Embryonic facial prominence (tissue), 1 donor: ENCODE measurements around the gene C1QTNF8.

Experiments used
- DNase-seq: peaks from one replicate; pipeline ENCODE4 v3.0.0-alpha.2; 2016; ENCODE audit errors: extremely low spot score

C1QTNF8 gene

DNA sequence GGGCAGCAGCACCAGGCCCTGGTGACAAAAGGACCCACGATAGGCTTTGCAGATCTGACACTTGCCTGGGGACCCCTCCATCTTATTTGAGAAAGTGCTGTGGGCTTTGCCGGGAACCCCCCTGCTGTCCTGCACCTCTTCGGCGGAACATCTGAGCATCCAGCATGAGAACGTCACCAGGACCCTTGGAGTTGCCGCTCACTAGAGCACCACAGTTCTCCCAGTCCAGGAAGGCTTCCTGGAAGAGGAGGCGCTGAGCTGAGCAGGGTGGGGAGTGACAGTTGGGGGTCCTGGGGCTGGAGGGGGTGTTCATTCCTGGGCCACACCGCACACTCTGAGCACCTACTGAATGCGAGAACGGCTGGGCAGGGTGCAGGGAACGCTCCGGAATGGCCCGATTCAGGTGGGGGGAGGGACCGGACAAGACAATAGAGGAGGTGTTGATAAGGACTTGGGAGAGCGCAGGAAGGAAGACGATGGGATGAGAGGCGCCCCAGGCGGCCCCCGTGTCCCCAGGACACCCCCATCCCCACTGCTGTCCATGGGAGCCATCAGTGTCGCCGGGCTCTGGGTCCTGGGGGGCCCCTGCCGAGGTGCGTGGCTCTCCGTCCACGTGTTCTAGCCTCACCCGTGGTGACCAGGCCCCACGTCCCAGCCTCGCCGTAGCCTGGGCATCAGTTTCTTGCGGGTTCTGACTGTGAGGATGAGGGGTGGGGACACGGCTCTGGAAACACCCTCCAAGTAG, 32.1 kb upstream of the C1QTNF8 start:
- DNase-seq: no peak

DNA sequence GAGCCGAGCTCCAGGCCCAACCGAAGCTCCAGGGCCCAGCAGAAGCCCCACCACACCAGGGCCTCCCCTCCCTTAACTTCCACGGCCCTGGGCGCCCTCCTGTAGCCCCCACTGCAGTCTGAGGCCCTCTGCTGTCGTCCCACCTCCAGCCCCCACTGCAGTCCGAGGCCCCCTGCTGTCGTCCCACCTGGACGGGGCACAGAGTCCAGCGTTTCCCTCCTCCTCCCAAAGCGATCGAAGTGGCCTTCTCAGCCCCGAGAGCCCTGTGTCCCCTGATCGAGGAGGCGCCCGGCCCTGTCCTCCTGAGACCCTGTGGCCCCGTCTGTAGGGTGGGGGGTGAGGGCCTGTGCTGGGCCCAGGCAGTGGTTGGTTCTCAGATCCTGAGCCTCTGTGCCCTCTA, 31.1 kb upstream of the C1QTNF8 start:
- no peak for DNase-seq

DNA sequence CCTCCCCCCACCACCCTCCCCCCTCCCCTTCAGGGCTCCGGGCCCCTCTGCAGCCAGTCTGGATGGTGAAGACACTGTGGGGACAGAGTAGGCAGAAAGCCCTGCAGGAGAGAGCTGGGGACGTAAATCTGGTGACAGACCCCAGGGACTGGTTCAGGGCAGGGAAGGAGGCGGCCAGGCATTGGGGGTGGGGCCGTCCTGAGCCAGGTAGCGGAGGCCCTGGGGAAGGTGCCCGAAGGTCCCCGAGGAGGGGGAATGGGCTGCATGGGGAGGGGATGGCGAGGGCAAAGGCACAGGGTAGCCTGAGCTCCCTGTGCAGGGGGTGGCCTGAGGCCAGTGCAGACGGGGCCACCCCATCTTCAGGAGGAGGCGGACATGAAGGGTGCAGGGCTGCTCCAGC, 30.5 kb upstream of the C1QTNF8 start:
- no peak for DNase-seq

DNA sequence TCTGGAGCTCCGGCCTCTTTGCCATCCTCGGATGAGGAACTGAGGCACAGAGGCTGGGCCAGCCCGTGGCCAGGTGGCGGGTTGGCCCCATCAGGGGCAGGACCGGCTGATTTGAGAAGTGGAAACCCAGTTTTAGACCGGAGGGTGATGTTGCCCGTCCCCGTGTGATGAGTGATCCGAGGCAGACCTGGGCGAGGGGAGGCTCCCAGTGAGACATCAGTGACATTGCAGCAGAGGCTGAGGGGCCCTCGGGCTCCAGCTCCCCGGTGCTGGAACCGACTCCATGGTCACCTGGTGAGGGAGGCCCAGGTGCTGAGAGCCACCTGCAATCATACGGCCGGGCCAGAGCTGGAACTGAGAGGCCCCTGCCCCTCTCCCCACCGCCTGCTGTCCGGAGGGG, 30.0 kb upstream of the C1QTNF8 start:
- DNase-seq: no peak

DNA sequence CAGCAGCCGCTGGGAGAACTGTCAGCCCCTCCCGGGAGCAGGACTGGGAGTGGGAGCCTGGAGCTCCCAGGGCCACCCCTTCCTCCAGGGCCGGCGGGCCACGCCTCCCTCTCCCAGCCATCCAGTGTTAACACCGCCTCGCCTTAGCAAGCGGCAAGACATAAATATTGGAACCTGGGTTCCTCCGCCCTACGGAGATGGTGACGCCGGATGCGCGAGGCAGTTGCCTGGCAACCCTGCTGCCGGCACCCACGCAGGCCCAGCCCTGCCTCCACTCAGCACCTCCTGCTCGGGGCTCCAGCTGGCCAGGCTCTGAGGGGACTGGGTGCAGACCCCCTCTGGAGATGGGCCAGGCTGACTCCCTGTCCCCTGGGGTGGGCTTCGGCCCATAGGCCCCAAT, 29.4 kb upstream of the C1QTNF8 start:
- no peak for DNase-seq

DNA sequence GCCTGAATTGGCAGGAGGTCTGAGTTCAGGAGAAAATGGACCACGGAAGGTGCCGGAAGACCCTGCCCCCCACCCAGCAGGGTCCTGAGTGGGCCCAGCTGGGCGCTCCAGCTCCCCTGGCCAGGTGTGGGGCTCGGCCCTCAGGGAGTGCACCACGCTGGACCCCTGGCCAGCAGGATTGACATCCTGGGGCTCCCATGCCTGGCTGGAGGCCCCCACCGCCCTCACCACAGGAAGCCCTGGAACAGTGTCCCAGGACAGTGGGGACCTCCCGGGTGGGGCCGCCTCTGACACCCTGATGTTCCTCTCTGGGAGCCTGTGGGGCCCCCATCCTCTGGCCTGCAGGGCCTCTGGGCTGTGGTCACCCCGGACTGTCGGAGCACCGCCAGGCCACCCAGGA, 28.8 kb upstream of the C1QTNF8 start:
- DNase-seq: no peak

DNA sequence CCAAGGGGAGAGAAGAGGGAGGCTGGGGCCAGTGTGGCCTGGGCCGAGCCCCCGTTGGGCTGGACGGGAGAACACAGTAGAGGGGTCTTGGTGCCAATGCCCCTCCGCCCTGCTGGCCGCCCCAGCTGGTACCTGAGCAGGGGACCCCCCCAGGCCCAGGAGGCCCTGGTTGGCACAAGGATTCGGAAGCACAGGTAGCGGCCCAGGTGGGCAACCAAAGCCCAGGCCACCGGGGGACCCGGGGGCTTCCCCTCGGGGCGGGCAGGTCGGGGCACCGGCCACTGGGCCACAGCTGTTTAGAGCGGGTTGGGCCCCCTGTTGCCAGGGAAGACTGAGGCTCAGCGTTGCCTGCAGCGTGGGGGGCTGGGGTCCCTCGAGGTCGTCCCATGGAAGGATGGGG, 28.2 kb upstream of the C1QTNF8 start:
- DNase-seq: no peak

DNA sequence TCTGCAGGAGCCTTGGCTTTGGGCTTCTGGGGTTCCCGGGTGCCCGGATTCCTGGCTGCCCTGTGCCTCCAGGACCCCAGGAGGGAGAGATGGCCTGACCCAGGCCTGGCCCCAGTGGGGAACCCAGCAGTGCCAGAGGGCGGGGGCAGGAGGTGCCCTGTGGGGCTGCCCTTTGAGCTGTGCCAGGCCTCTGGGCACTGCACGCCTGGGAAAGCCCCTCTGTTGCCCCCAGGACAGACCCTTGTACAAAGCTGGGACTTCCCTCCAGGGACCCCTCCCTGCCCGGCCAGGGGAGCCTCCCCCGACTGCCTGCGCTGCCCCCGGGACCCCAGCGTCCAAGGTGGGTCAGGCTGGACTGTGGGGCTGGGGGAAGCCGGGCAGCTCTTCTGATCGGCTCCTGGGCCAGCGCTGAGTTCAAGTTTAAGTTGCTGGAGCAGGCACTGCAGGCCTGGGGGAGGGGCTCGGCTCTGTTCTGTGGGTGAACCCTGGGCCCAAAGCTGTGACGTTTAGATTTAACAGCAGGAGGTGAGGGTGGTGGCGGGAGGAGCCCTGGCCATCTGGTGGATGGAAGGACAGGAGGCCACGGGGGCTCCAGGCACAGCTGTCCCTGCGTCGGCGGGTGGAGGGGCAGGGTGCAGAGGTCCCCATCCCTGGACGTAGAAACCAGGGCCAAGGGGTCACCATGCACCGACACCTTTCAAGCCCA, 27.6 kb upstream of the C1QTNF8 start:
- no peak for DNase-seq

DNA sequence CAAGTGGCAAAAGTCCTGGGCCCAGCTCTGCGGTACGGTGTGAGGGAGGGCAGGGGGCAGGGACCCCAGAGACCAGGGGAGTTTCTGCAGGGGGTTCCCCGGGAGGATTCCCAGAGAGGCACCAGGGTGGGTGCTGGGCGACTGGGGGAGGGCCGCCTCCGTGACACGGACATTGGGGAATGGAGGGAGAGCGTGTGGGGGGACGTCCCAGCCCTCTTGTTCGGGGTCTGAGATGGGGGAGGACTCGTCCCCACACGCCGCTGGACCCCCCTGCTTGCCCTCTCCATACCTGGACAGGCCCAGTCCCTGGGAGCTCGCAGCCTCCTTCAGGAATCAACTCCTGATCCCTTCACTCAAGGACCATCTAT, 26.3 kb upstream of the C1QTNF8 start:
- no peak for DNase-seq

DNA sequence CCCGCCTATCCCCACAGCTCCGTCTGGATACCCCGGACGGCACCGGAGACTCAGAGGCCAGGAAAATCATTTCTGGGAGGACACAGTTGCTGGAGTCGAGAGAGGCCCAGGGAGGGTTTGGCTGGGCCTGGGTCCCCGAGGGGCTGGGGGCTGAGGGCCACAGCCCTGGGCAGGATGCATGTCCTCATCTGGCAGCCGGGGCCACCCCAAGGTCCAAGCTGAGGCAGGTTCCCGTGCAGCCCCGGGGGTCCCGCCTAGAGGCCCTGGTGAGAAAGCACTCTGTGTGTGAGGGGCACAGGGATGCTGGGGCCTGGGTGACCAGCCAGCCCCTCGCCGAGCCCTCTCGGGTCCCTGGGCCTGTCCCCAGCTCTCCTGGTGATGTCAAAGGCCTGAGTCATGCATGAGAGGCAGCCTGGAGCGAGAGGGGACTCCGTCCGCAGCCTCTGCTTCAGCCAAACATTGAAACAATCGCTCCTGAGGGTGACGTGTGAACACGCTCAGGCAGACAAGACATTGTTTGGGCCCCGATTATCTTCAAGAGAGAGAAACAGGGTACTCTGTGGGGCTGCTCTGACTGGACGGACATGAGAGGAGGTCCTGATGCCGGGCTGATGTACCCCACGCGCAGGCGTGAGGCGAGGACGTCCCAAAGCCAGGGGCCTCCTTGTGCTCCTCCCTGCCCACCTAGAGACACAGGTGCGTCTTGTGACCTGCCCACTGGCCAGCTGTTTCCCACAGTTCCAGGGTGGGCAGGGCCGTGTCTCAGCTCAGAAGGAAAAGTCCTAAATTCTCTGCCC, 25.8 kb upstream of the C1QTNF8 start:
- no peak for DNase-seq

DNA sequence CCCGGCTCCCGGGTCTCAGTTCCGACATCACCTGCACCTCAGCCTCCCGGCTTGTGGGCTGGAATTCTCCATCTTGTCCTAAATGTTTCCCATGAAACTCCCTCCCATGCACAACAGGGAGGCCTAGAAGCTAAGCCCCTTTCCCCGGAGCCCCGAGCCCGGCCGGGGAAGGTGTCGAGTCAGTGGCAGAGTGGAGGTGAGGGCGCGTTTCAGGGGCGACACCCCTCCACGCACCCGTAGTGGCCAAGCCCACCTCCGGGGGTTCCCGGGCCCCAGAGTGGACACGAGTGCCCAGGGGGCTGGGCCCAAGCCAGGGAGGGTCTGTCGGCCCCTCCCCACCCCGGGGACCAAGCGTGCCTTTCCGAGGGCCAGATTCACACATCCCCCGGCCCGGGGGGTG, 25.0 kb upstream of the C1QTNF8 start:
- no peak for DNase-seq

DNA sequence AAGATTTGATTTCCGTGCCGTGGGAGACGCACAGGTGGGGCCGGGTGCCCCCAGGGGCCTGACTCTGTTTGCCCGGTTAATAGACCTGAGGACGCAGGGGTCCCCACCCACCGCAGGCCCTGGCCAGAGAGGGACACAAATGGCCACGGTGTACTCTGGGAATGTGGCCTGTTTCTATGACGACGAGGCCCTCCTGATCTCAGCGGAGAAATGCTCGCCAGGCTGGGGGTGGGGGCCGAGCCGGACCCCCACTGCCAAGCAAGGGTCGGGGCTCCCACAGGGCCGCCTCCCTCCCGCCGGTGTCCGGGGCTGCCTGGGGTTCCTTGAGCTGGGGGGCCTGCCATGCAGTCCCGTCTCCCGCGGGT, 24.5 kb upstream of the C1QTNF8 start:
- DNase-seq: no peak

DNA sequence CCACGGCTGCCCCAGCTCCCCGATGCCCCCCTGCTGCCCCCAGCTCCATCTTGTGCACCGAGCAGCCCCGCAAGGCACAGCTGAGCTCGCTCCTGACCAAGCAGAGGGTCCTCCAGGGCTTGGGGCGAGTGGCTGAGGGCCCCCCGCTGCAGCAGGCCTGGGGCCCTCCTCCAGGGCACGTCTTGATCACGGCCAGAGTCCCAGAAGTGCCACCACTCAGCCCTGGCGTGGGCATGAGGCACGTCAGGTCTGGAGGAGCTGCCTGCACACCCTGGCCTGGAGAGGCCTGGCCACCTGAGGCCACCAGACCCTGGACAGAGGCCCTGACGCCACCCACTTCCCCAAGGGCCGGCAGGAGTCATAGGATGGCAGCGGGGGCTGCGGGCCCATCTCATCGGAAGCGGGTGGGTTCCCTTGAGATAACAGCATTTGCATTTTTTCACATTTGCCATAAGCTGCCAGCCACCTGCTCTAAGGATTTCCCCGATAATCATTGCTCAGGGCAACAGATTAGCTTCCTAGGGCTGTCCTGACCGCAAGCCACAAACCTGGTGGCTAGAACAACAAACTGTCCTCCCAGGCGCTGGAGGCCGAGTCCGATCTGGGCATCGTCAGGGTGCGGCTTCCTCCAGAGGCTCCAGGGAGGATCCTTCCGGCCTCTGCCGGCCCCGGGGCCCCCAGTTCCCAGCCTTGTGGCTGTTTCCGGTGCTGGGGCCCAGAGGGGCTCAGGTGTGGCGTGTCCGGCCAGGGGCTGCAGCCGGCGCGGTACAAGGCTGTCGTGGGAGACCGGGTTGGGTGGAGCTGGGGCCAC, 23.9 kb upstream of the C1QTNF8 start:
- DNase-seq: no peak

DNA sequence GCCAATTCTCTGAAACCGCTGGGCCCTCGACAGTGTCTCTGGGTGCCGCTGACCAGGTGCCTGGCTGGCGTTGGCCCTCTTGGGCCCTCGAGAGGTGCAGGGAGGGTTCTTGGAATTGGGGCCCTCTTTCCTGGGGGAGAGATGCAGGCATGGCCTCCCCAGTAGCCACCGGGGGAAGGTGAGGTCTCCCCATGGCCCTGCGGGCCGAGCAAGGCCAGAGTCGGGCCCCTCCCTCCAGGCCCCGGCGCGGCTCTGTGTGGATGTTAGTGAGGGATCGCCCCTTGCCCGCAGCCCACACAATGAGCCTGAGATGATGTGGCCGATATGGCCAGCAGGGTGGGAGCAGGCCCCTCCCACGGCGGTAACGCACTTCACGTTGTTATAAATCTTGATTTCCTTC, 23.1 kb upstream of the C1QTNF8 start:
- DNase-seq: no peak

DNA sequence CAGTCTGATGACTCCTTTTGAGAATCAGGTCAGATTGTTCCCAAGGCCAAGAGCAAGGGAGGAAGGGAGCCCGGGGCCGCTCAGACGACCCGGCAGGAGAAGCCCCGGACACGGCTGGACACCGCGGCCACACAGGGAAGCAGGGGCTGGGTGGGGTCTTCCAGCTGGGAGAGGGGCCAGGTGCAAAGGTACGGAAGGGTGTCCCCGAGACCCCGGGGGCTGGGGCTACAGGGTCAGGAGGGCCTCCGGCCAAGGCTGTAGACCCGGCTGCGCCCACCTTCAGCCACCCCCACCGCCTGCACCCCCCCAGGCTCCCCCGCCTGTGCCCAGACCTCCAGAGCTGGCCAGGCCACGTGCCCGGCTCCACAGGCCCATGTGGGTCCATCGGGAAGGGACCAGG, 21.9 kb upstream of the C1QTNF8 start:
- DNase-seq: no peak

DNA sequence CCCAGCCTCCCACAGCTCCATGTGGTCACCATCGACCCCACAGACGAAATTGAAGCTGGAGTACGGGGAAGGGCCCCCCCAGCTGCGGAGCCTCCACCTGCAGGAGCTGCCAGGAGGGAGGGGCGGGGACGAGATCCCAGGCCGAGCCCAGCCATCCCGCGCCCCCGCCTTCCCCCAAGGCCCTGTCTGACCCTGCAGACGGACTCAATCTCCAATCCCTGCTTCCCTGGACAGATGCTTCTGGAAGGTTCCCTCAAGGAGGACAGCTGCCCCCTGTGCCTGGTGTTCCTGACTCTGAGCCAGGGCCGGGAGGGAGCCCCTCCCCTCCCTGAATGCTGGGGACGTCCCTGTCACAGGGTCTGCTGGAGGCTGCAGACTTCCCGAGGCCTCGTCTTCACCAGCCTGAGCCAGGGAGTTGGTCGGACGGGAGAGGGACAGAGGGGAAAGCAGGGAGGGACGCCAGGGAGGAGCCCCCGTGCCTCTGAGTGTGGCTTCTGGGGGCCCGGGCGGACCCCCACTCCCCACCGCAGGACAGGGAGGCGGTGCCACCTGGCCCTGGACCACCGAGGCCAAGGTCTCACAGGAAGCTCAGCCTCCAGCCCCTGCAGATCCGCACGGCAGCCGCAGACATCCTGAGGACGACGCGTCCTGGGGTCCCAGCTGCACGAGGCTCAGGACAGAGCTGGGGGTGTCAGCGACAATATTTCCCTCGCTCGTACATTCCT, 21.3 kb upstream of the C1QTNF8 start:
- DNase-seq: no peak

DNA sequence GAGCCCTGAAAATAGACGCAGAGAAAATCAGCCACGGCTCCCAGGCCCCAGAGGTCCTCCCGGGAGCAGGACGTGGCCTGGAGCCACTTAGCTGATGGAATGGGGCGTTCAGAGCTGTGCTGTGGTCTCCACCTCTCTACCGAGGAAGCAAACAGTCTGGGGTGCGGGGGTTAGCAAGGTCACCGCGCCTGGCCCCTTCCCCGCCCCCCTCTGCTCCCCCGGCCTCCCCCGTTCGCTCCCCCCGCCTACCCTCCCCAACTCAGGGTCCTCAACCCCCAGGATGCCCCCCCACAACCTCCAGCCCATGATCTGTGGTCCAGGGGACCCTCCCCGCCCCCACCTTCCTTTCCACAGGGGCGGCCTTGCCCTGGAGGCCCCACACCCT, 20.6 kb upstream of the C1QTNF8 start:
- DNase-seq: no peak

DNA sequence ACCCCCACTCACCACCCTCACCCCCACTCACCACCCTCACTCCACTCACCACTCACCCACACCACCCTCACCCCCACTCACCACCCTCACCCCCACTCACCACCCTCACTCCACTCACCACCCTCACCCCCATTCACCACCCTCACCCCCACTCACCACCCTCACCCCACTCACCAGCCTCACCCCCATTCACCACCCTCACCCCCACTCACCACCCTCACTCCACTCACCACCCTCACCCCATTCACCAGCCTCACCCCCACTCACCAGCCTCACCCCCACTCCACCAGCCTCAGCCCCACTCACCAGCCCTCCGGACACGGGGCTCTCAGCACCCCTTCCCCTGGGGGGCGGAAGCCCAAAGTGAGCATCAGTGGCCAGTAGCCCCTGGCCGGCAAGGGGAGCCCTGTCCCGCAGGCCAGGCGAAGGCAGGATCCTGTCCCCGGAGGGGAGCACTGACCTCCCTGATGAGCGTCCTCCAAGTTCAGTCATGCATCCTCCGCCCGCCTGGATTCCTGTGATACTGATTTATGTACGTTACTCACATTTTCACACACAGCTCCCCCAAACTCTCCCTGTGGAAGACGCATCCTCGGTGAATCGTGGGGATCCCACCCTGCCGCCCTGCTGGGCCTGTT, 18.0 kb upstream of the C1QTNF8 start:
- DNase-seq: no peak

DNA sequence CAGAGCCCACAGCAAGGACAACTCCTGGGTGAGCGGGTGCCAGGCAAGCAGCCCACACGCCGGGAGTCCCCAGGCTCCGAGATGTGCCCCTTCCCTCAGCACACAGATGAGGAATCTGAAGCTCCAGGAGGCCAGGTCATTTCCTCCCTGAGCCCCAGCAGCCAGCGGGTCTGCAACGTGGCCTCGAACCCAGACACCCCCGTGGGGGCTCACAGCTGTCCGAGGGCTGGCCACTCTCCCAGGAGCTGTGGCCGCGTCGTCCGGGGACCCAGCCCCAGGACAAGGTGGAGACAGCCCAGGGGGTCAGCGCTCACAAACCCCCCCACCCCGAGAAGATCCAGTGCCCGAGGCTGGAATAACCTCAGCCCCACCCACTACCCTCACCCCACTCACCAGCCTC, 17.4 kb upstream of the C1QTNF8 start:
- DNase-seq: no peak

DNA sequence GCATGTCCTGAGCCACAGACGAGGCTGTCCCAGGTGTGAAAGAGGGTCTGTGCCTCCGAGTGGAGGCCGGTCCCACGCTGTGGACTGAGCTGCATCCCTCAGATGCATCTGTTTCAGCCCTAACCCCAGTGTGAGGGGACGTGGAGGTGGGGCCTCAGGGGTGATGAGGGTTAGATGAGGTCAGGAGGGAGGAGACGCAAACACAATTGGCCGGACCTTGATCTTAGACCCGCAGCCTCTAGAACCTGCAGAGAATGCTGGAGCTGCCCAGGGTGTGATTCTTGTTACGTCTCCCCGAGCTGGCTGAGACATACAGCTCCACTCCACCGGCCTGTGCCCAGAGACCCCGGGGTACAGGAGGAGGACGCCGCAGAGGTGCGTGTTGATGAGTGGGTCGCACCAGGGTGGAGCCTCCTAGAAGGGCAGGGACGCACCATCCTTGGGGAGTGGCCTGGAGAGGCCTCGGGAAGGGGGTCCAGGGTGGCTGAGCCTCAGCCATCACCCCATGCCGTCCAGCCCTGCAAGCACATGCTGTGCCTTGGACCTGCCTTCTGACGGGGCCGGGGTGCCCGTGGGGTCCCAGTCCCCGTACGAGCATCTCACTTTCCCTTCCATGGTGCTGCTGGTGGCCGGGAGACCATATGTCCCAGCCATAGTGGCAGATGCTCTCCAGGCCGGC, 16.6 kb upstream of the C1QTNF8 start:
- DNase-seq: no peak
